Tibial nerve (tissue), 4 donors: ENCODE measurements around the gene BANP.

Experiments used
- EP300 ChIP-seq, 2 donors: sonication (generic); formaldehyde crosslinking; IDR thresholded peaks; one replicate each; pipeline ENCODE4 v1.6.1; 2017; ENCODE audit warnings: antibody characterized with exemption in 2 of 2, mild to moderate bottlenecking in 1 of 2
- POLR2A ChIP-seq, 2 donors: fragments of 450-650 bp; IDR thresholded peaks; one replicate each; pipeline ENCODE4 v1.6.1; 2017; ENCODE audit warnings: antibody characterized with exemption in 2 of 2, mild to moderate bottlenecking in 2 of 2, moderate library complexity in 2 of 2
- TF ChIP-seq, protein P1 (sequence below), 5 experiments: fragments of 200-600 bp in 3 of 5; fragments of 450-650 bp in 2 of 5; sonication (generic) in 3 of 5; IDR thresholded peaks; one replicate each; pipeline ENCODE4 v1.5.1; 2016 to 2019; ENCODE audit warnings: antibody characterized with exemption in 5 of 5, mild to moderate bottlenecking in 3 of 5, moderate library complexity in 2 of 5

DNA sequence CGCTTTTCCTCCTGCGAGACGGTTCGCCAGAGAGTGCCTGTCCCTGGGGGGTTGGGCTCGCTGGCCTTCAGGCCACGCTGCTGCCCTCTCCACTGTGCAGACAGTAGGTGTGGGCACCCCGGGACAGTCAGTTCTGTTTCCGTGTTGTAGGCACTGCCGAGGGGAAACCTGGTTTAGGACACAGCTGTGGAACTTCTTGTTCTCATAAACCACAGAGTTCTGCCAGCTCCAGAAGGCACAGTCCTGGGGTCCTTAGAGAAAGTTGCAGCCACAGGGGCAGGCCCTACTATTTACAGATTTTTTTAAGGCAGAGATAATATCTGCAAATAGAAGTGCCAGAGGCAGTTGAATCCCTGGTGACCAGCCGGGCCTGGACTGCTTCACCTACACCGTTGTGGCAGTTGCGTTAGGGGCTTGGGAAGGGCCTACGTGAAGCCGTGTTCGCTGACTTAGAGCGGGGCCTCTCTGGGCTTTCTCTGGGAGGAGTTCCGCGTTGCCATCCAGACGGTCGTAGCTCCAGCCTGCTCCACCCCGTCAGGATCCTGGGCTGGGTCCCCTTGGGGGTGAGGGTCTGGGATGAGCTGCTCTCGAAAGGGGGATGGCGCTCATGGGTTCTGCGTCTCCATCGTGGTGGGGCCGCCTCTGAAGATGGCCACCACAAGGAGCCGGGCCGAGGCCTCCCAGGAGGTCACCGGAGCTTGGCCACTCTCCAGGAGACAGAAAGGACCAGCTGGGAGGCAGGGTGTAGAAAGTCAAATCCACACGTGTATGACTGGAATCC is 126.3 kb downstream of the BANP start:
- TF ChIP-seq, protein P1, sequence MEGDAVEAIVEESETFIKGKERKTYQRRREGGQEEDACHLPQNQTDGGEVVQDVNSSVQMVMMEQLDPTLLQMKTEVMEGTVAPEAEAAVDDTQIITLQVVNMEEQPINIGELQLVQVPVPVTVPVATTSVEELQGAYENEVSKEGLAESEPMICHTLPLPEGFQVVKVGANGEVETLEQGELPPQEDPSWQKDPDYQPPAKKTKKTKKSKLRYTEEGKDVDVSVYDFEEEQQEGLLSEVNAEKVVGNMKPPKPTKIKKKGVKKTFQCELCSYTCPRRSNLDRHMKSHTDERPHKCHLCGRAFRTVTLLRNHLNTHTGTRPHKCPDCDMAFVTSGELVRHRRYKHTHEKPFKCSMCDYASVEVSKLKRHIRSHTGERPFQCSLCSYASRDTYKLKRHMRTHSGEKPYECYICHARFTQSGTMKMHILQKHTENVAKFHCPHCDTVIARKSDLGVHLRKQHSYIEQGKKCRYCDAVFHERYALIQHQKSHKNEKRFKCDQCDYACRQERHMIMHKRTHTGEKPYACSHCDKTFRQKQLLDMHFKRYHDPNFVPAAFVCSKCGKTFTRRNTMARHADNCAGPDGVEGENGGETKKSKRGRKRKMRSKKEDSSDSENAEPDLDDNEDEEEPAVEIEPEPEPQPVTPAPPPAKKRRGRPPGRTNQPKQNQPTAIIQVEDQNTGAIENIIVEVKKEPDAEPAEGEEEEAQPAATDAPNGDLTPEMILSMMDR (IDR thresholded peaks at IDR 0.05): no peak
- no peak for TF ChIP-seq EP300 (IDR thresholded peaks at IDR 0.05)
- TF ChIP-seq POLR2A (IDR thresholded peaks at IDR 0.05): no peak
